ENCODE results near the gene TAF5L. TPM values are rescaled to one million over a fixed set of nuclear protein-coding genes. Genes with fewer than 3 reads are reported as not detected.

The TAF5L gene
- polyA plus RNA-seq, 1 donor (not counting 4 experiments of a cell fraction or from before 2014, with no cell fraction given) = 23.7 TPM

- no peaks in the 10 kb centered on the region for H3K9me1 ChIP-seq (ENCODE audit: control insufficient read depth, extremely low read depth, insufficient read depth, low read length)
- H4K20me1 ChIP-seq (ENCODE audit: control insufficient read depth, extremely low read depth, insufficient read depth, low read length) = no peaks in the 10 kb centered on the region
- dilution Hi-C loops (cut with MboI; ENCODE audit: extremely low pct_ligation_motif_present, low sequenced_read_pairs) = no loop called here
- no peak overlapping the region for H3K4me3 ChIP-seq (ENCODE audit: control insufficient read depth in 2 of 3, extremely low read depth in 1 of 3, insufficient read depth in 2 of 3, low read depth in 1 of 3, low read length in 3 of 3)
- no peak overlapping the region for H3K9ac ChIP-seq (ENCODE audit: control insufficient read depth, extremely low read depth, insufficient read depth, low read length)
- FAIRE-seq (no peak), DNase-seq (ENCODE audit: low read depth, low spot score) (no peak)
- TF ChIP-seq, protein P1, sequence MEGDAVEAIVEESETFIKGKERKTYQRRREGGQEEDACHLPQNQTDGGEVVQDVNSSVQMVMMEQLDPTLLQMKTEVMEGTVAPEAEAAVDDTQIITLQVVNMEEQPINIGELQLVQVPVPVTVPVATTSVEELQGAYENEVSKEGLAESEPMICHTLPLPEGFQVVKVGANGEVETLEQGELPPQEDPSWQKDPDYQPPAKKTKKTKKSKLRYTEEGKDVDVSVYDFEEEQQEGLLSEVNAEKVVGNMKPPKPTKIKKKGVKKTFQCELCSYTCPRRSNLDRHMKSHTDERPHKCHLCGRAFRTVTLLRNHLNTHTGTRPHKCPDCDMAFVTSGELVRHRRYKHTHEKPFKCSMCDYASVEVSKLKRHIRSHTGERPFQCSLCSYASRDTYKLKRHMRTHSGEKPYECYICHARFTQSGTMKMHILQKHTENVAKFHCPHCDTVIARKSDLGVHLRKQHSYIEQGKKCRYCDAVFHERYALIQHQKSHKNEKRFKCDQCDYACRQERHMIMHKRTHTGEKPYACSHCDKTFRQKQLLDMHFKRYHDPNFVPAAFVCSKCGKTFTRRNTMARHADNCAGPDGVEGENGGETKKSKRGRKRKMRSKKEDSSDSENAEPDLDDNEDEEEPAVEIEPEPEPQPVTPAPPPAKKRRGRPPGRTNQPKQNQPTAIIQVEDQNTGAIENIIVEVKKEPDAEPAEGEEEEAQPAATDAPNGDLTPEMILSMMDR (optimal IDR thresholded peaks at IDR 0.05 in 1 of 3, IDR thresholded peaks at IDR 0.05 in 1 of 3, conservative IDR thresholded peaks at IDR 0.05 in 1 of 3; ENCODE audit: extremely low read depth in 1 of 3, insufficient read depth in 2 of 3, low read length in 3 of 3) = no peak
- no peak for TF ChIP-seq EZH2 (IDR thresholded peaks at IDR 0.05; ENCODE audit: low read length)
- no peaks in the 10 kb centered on the region for H3K9me3 ChIP-seq (ENCODE audit: control insufficient read depth, low read depth, low read length)
- no peak overlapping the region for H3K4me2 ChIP-seq (ENCODE audit: control insufficient read depth, extremely low read depth, insufficient read depth, low read depth, low read length)
- no peaks in the 10 kb centered on the region for H3K4me1 ChIP-seq (ENCODE audit: control insufficient read depth, extremely low read depth, insufficient read depth, low read length)
- no peak overlapping the region for H2AFZ ChIP-seq (ENCODE audit: control insufficient read depth, low read length)
- peaks cover 0 to 2% of the 10 kb centered on the region in 2 experiments for H3K36me3 ChIP-seq (ENCODE audit: control insufficient read depth in 2 of 2, extremely low read depth in 1 of 2, insufficient read depth in 2 of 2, low read length in 2 of 2)
- H3K27me3 ChIP-seq (ENCODE audit: control insufficient read depth, extremely low read depth, insufficient read depth, low read length) = no peaks in the 10 kb centered on the region
- H3K27ac ChIP-seq (ENCODE audit: control insufficient read depth, insufficient read depth, low read length) = no peak overlapping the region
- H3K79me2 ChIP-seq (ENCODE audit: control insufficient read depth, insufficient read depth, low read length) = peaks cover 28% of the 10 kb centered on the region
Measured at GRCh38 chr1:229550812-229551567, 74.9 kb downstream of the TAF5L start.

DNA sequence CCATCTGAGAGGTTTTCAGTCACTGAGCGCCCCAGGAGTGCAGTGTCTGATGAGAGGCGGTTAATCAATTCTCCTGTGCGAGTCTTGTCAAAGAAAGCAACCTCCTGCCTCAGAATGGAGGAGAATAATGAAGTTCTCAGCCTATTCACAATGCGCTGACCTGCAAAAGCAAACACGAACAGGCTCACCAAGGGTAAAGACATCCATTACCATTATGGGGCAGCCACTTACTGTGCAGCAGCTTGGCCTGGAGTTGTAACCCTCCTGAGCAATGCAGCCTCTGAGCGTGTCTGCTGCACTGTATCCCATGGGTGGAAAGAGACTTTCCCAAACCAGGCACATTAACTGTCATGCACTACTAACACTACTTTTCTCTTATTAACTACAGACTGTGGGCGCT, 78.4 kb downstream of the TAF5L start:
- H2AFZ ChIP-seq (ENCODE audit: control insufficient read depth, low read length) = no peak overlapping the region
- no peaks in the 10 kb centered on the region for H4K20me1 ChIP-seq (ENCODE audit: control insufficient read depth, extremely low read depth, insufficient read depth, low read length)
- dilution Hi-C loops (cut with MboI; ENCODE audit: extremely low pct_ligation_motif_present, low sequenced_read_pairs) = no loop called here
- peaks cover 0 to 9% of the 10 kb centered on the region in 2 experiments for H3K36me3 ChIP-seq (ENCODE audit: control insufficient read depth in 2 of 2, extremely low read depth in 1 of 2, insufficient read depth in 2 of 2, low read length in 2 of 2)
- H3K27me3 ChIP-seq (ENCODE audit: control insufficient read depth, extremely low read depth, insufficient read depth, low read length) = no peaks in the 10 kb centered on the region
- no peaks in the 10 kb centered on the region for H3K9me3 ChIP-seq (ENCODE audit: control insufficient read depth, low read depth, low read length)
- FAIRE-seq (no peak), DNase-seq (ENCODE audit: low read depth, low spot score) (no peak)
- H3K79me2 ChIP-seq (ENCODE audit: control insufficient read depth, insufficient read depth, low read length) = peaks cover 9% of the 10 kb centered on the region
- no peaks in the 10 kb centered on the region for H3K4me1 ChIP-seq (ENCODE audit: control insufficient read depth, extremely low read depth, insufficient read depth, low read length)
- no peaks in the 10 kb centered on the region for H3K9me1 ChIP-seq (ENCODE audit: control insufficient read depth, extremely low read depth, insufficient read depth, low read length)
- H3K27ac ChIP-seq (ENCODE audit: control insufficient read depth, insufficient read depth, low read length) = no peak overlapping the region
- TF ChIP-seq, protein P1 (optimal IDR thresholded peaks at IDR 0.05 in 1 of 3, IDR thresholded peaks at IDR 0.05 in 1 of 3, conservative IDR thresholded peaks at IDR 0.05 in 1 of 3; ENCODE audit: extremely low read depth in 1 of 3, insufficient read depth in 2 of 3, low read length in 3 of 3) = no peak
- TF ChIP-seq EZH2 (IDR thresholded peaks at IDR 0.05; ENCODE audit: low read length) = no peak
- H3K4me2 ChIP-seq (ENCODE audit: control insufficient read depth, extremely low read depth, insufficient read depth, low read depth, low read length) = no peak overlapping the region
- no peak overlapping the region for H3K9ac ChIP-seq (ENCODE audit: control insufficient read depth, extremely low read depth, insufficient read depth, low read length)
- no peak overlapping the region for H3K4me3 ChIP-seq (ENCODE audit: control insufficient read depth in 2 of 3, extremely low read depth in 1 of 3, insufficient read depth in 2 of 3, low read depth in 1 of 3, low read length in 3 of 3)

Data from keratinocyte (primary cell).